GM12878 (cell line): ENCODE data around the gene CD2AP.

ENCODE experiments used
- EP300 ChIP-seq, 2 experiments: fragments of 150-350 bp in 1 of 2; IDR thresholded peaks; 2 replicates each; pipeline ENCODE4 v1.6.1; 2011 to 2012; ENCODE audit warnings: low read depth in 2 of 2, low read length in 2 of 2, borderline replicate concordance in 1 of 2, improper control_type of control experiment in 1 of 2, inconsistent platforms in 1 of 2; ENCODE audit not compliant: control insufficient read depth in 1 of 2
- NFXL1 ChIP-seq: fragments of 450-650 bp; IDR thresholded peaks from 2 replicates; pipeline ENCODE4 v1.6.1; 2017; ENCODE audit warnings: antibody characterized with exemption, mild to moderate bottlenecking, borderline replicate concordance
- POLR2A ChIP-seq: IDR thresholded peaks from 2 replicates; pipeline ENCODE4 v1.6.1; 2011; ENCODE audit warnings: low read depth, mild to moderate bottlenecking, low read length
- TCF7 ChIP-seq: IDR thresholded peaks from 2 replicates; pipeline ENCODE4 v1.6.1; 2014; ENCODE audit warnings: antibody characterized with exemption, borderline replicate concordance
- ZNF217 ChIP-seq: fragments of 450-650 bp; IDR thresholded peaks from 2 replicates; pipeline ENCODE4 v1.6.1; 2017; ENCODE audit warnings: antibody characterized with exemption, mild to moderate bottlenecking
- TF ChIP-seq, protein P1 (sequence below): fragments of 450-650 bp; IDR thresholded peaks from 2 replicates; pipeline ENCODE4 v1.6.1; 2014; ENCODE audit warnings: mild to moderate bottlenecking
- TF ChIP-seq, protein P2 (sequence below): IDR thresholded peaks from 2 replicates; pipeline ENCODE4 v1.6.1; 2012; ENCODE audit warnings: mild to moderate bottlenecking, low read depth, low read length
- TF ChIP-seq, protein P3 (sequence below): fragments of 450-650 bp; IDR thresholded peaks from 2 replicates; pipeline ENCODE4 v1.6.1; 2016; ENCODE audit warnings: mild to moderate bottlenecking, moderate library complexity, borderline replicate concordance
- TF ChIP-seq, protein P4 (sequence below): fragments of 450-650 bp; IDR thresholded peaks from 2 replicates; pipeline ENCODE4 v1.6.1; 2017; ENCODE audit warnings: mild to moderate bottlenecking

DNA sequence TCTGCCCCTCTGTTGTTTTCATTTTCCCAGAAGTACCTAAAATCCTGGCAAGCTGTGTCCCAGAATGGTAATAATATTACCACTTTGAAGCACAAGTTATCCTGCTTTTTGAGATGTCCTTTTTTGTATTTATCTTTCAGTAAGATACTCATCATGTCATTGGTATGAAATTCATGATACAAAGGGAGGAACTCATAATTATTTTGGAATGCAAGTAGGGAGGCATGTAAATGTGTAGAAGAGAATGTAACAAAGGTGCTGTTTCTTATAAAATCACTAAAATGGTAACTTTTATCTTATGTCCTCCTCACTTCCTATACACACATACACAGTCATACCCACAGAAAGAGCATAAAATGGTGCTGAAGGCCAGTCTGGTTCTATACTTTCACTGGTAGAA is 109.9 kb downstream of the CD2AP start:
- no peak for TF ChIP-seq POLR2A
- no peak for TF ChIP-seq EP300 (IDR thresholded peaks at IDR 0.05; ENCODE audit: borderline replicate concordance in 1 of 2, control insufficient read depth in 1 of 2, low read depth in 2 of 2, low read length in 2 of 2)
- TF ChIP-seq, protein P1, sequence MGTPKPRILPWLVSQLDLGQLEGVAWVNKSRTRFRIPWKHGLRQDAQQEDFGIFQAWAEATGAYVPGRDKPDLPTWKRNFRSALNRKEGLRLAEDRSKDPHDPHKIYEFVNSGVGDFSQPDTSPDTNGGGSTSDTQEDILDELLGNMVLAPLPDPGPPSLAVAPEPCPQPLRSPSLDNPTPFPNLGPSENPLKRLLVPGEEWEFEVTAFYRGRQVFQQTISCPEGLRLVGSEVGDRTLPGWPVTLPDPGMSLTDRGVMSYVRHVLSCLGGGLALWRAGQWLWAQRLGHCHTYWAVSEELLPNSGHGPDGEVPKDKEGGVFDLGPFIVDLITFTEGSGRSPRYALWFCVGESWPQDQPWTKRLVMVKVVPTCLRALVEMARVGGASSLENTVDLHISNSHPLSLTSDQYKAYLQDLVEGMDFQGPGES, result no peak
- TF ChIP-seq ZNF217, result no peak
- TF ChIP-seq, protein P2, sequence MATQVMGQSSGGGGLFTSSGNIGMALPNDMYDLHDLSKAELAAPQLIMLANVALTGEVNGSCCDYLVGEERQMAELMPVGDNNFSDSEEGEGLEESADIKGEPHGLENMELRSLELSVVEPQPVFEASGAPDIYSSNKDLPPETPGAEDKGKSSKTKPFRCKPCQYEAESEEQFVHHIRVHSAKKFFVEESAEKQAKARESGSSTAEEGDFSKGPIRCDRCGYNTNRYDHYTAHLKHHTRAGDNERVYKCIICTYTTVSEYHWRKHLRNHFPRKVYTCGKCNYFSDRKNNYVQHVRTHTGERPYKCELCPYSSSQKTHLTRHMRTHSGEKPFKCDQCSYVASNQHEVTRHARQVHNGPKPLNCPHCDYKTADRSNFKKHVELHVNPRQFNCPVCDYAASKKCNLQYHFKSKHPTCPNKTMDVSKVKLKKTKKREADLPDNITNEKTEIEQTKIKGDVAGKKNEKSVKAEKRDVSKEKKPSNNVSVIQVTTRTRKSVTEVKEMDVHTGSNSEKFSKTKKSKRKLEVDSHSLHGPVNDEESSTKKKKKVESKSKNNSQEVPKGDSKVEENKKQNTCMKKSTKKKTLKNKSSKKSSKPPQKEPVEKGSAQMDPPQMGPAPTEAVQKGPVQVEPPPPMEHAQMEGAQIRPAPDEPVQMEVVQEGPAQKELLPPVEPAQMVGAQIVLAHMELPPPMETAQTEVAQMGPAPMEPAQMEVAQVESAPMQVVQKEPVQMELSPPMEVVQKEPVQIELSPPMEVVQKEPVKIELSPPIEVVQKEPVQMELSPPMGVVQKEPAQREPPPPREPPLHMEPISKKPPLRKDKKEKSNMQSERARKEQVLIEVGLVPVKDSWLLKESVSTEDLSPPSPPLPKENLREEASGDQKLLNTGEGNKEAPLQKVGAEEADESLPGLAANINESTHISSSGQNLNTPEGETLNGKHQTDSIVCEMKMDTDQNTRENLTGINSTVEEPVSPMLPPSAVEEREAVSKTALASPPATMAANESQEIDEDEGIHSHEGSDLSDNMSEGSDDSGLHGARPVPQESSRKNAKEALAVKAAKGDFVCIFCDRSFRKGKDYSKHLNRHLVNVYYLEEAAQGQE, result no peak
- TF ChIP-seq, protein P3, sequence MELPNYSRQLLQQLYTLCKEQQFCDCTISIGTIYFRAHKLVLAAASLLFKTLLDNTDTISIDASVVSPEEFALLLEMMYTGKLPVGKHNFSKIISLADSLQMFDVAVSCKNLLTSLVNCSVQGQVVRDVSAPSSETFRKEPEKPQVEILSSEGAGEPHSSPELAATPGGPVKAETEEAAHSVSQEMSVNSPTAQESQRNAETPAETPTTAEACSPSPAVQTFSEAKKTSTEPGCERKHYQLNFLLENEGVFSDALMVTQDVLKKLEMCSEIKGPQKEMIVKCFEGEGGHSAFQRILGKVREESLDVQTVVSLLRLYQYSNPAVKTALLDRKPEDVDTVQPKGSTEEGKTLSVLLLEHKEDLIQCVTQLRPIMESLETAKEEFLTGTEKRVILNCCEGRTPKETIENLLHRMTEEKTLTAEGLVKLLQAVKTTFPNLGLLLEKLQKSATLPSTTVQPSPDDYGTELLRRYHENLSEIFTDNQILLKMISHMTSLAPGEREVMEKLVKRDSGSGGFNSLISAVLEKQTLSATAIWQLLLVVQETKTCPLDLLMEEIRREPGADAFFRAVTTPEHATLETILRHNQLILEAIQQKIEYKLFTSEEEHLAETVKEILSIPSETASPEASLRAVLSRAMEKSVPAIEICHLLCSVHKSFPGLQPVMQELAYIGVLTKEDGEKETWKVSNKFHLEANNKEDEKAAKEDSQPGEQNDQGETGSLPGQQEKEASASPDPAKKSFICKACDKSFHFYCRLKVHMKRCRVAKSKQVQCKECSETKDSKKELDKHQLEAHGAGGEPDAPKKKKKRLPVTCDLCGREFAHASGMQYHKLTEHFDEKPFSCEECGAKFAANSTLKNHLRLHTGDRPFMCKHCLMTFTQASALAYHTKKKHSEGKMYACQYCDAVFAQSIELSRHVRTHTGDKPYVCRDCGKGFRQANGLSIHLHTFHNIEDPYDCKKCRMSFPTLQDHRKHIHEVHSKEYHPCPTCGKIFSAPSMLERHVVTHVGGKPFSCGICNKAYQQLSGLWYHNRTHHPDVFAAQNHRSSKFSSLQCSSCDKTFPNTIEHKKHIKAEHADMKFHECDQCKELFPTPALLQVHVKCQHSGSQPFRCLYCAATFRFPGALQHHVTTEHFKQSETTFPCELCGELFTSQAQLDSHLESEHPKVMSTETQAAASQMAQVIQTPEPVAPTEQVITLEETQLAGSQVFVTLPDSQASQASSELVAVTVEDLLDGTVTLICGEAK, result no peak
- no peak for TF ChIP-seq NFXL1
- TF ChIP-seq TCF7, result no peak
- TF ChIP-seq, protein P4, sequence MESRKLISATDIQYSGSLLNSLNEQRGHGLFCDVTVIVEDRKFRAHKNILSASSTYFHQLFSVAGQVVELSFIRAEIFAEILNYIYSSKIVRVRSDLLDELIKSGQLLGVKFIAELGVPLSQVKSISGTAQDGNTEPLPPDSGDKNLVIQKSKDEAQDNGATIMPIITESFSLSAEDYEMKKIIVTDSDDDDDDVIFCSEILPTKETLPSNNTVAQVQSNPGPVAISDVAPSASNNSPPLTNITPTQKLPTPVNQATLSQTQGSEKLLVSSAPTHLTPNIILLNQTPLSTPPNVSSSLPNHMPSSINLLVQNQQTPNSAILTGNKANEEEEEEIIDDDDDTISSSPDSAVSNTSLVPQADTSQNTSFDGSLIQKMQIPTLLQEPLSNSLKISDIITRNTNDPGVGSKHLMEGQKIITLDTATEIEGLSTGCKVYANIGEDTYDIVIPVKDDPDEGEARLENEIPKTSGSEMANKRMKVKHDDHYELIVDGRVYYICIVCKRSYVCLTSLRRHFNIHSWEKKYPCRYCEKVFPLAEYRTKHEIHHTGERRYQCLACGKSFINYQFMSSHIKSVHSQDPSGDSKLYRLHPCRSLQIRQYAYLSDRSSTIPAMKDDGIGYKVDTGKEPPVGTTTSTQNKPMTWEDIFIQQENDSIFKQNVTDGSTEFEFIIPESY, result no peak
